Measurements from ENCODE around the gene P2RX2. TPM values are rescaled to one million over a fixed set of nuclear protein-coding genes. Genes with fewer than 3 reads are reported as not detected.

P2RX2 gene
- polyA plus RNA-seq, 2 of the 4 experiments (the other 2 are of a cell fraction): not detected

DNA sequence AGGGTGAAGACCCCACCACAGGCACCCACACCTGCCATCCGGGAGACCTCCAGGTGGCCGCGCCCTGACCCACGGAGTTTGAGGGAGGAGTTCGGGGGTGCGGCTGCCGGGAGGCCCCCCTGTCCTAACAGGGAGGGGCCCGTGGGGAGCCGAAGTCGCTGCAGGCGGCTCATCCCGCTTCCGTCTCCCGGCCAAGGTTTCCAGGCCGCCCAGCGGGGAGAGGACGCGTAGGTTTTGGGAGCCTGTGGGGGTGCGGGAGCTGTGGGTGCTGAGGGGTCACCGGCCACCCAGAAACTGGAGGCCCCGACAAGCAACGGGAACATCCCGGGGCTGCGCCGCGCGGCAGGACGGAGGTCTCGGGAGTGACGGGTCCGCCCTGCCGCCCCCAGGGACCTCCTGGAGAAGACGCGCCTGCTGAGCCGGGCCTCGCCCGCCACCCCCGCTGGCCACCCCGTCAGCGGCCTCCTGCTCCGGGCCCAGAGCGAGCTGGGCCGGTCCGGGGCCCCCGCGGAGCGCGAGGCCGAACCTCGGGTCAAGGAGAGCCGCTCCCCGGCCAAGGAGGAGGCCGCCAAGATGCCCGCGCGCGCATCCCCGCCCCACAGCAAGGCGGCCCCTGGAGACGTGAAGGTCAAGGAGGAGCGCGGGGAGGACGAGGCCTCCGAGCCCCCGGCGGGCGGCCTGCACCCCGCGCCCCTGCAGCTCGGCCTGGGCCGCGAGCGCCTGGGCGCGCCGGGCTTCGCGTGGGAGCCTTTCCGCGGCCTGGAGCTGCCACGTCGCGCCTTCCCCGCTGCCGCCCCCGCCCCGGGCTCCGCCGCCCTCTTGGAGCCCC, 35.8 kb upstream of the P2RX2 start:
- H3K9me3 ChIP-seq: no peaks in the 10 kb centered on the region
- DNase-seq (ENCODE audit: low read depth in 1 of 2, low spot score in 1 of 2) (no peak), ATAC-seq (no peak), FAIRE-seq (no peak)
- POLR2A ChIA-PET: no interaction called here
- TF ChIP-seq, protein P1, sequence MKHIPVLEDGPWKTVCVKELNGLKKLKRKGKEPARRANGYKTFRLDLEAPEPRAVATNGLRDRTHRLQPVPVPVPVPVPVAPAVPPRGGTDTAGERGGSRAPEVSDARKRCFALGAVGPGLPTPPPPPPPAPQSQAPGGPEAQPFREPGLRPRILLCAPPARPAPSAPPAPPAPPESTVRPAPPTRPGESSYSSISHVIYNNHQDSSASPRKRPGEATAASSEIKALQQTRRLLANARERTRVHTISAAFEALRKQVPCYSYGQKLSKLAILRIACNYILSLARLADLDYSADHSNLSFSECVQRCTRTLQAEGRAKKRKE (CRISPR knock-in tag; IDR thresholded peaks at IDR 0.05; ENCODE audit: low read depth): no peak
- TF ChIP-seq EHMT2 (IDR thresholded peaks at IDR 0.05; ENCODE audit: low read depth): no peak
- TF ChIP-seq, protein P2, sequence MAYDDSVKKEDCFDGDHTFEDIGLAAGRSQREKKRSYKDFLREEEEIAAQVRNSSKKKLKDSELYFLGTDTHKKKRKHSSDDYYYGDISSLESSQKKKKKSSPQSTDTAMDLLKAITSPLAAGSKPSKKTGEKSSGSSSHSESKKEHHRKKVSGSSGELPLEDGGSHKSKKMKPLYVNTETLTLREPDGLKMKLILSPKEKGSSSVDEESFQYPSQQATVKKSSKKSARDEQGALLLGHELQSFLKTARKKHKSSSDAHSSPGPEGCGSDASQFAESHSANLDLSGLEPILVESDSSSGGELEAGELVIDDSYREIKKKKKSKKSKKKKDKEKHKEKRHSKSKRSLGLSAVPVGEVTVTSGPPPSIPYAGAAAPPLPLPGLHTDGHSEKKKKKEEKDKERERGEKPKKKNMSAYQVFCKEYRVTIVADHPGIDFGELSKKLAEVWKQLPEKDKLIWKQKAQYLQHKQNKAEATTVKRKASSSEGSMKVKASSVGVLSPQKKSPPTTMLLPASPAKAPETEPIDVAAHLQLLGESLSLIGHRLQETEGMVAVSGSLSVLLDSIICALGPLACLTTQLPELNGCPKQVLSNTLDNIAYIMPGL (CRISPR knock-in tag; IDR thresholded peaks at IDR 0.05; ENCODE audit: borderline replicate concordance): no peak
- TF ChIP-seq CBX2 (IDR thresholded peaks at IDR 0.05; ENCODE audit: borderline replicate concordance, low read depth): no peak
- TF ChIP-seq JUNB (IDR thresholded peaks at IDR 0.05): no peak
- TF ChIP-seq, protein P3, sequence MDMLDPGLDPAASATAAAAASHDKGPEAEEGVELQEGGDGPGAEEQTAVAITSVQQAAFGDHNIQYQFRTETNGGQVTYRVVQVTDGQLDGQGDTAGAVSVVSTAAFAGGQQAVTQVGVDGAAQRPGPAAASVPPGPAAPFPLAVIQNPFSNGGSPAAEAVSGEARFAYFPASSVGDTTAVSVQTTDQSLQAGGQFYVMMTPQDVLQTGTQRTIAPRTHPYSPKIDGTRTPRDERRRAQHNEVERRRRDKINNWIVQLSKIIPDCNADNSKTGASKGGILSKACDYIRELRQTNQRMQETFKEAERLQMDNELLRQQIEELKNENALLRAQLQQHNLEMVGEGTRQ (IDR thresholded peaks at IDR 0.05): no peak
- no peak for TF ChIP-seq ESRRA (IDR thresholded peaks at IDR 0.05; ENCODE audit: borderline replicate concordance, low read length)
- TF ChIP-seq ZNF302 (CRISPR knock-in tag; IDR thresholded peaks at IDR 0.05): no peak
- CTCF ChIA-PET: no interaction called here
- no peak overlapping the region for H3K4me3 ChIP-seq
- no peaks in the 10 kb centered on the region for H3K4me1 ChIP-seq
- H3K4me2 ChIP-seq: no peak overlapping the region
- no peak overlapping the region for H3K27ac ChIP-seq
- WGBS (ENCODE audit: missing lambda C conversion rate): 96% methylated on average over 81 of the region's 89 CpGs

DNA sequence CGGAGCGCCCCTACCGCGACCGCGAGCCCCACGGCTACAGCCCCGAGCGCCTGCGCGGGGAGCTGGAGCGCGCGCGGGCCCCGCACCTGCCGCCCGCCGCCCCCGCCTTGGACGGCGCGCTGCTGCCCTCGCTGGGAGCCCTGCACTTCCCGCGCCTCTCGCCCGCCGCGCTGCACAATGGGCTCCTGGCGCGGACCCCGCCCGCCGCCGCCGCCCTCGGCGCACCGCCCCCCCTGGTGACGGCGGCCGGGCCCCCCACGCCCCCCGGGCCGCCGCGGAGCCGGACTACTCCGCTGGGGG, 35.2 kb upstream of the P2RX2 start:
- CTCF ChIA-PET: no interaction called here
- ATAC-seq: no peak

More for the DNA sequence above, 35.2 kb upstream of the P2RX2 start:
- FAIRE-seq (no peak), DNase-seq (ENCODE audit: low read depth in 1 of 2, low spot score in 1 of 2) (no peak)
- no peak overlapping the region for H3K4me3 ChIP-seq
- WGBS (ENCODE audit: missing lambda C conversion rate): 93% methylated on average over 22 of the region's 50 CpGs
- no peaks in the 10 kb centered on the region for H3K9me3 ChIP-seq
- H3K4me2 ChIP-seq: no peak overlapping the region
- POLR2A ChIA-PET: no interaction called here
- no peaks in the 10 kb centered on the region for H3K4me1 ChIP-seq
- no peak overlapping the region for H3K27ac ChIP-seq
- TF ChIP-seq, protein P4, sequence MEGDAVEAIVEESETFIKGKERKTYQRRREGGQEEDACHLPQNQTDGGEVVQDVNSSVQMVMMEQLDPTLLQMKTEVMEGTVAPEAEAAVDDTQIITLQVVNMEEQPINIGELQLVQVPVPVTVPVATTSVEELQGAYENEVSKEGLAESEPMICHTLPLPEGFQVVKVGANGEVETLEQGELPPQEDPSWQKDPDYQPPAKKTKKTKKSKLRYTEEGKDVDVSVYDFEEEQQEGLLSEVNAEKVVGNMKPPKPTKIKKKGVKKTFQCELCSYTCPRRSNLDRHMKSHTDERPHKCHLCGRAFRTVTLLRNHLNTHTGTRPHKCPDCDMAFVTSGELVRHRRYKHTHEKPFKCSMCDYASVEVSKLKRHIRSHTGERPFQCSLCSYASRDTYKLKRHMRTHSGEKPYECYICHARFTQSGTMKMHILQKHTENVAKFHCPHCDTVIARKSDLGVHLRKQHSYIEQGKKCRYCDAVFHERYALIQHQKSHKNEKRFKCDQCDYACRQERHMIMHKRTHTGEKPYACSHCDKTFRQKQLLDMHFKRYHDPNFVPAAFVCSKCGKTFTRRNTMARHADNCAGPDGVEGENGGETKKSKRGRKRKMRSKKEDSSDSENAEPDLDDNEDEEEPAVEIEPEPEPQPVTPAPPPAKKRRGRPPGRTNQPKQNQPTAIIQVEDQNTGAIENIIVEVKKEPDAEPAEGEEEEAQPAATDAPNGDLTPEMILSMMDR (IDR thresholded peaks at IDR 0.05): no peak
- TF ChIP-seq, protein P2 (CRISPR knock-in tag; IDR thresholded peaks at IDR 0.05; ENCODE audit: borderline replicate concordance): no peak
- TF ChIP-seq CEBPB (IDR thresholded peaks at IDR 0.05) (no peak), HDAC2 (IDR thresholded peaks at IDR 0.05) (no peak), ZNF302 (CRISPR knock-in tag; IDR thresholded peaks at IDR 0.05) (no peak), POLR2AphosphoS2 (conservative IDR thresholded peaks at IDR 0.05; ENCODE audit: low read length) (no peak), ZSCAN20 (CRISPR knock-in tag; IDR thresholded peaks at IDR 0.05) (no peak), TP53 (CRISPR knock-in tag; IDR thresholded peaks at IDR 0.05) (no peak), FOSL2 (IDR thresholded peaks at IDR 0.05) (no peak), FOSL2 (CRISPR knock-in tag; IDR thresholded peaks at IDR 0.05) (no peak), NPAS2 (CRISPR knock-in tag; IDR thresholded peaks at IDR 0.05; ENCODE audit: borderline replicate concordance) (no peak), RCOR1 (IDR thresholded peaks at IDR 0.05; ENCODE audit: low read depth, low read length) (no peak), HOXA7 (CRISPR knock-in tag; IDR thresholded peaks at IDR 0.05) (no peak), CHD4 (IDR thresholded peaks at IDR 0.05; ENCODE audit: borderline replicate concordance) (no peak), POLR2A (IDR thresholded peaks at IDR 0.05; ENCODE audit: low read length) (no peak)
- TF ChIP-seq, protein P5, sequence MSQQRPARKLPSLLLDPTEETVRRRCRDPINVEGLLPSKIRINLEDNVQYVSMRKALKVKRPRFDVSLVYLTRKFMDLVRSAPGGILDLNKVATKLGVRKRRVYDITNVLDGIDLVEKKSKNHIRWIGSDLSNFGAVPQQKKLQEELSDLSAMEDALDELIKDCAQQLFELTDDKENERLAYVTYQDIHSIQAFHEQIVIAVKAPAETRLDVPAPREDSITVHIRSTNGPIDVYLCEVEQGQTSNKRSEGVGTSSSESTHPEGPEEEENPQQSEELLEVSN (IDR thresholded peaks at IDR 0.05; ENCODE audit: borderline replicate concordance, low read depth): no peak

Data from A549 (cell line).